IMR-90 (cell line): ENCODE data around the gene ZNF442. TPM values are rescaled to one million over a fixed set of nuclear protein-coding genes. Genes with fewer than 3 reads are reported as not detected.

ENCODE experiments used
- ATAC-seq: fragments of 200-7000 bp; cut with Tn5 transposase; 2 replicates; pipeline ENCODE4 v1.9.1; 2020; ENCODE audit warnings: low read depth, mild to moderate bottlenecking, moderate library complexity
- BruUV-seq: library from RNA; stranded (reverse); fragments of 400-500 nt; replicated peaks from 2 replicates; lab custom pipeline; 2021; lab: Mats Ljungman, UMichigan
- CTCF ChIA-PET: fragments of 300-600 bp; formaldehyde crosslinking; extraction: SDS; loops from one replicate; lab custom pipeline; 2021; ENCODE audit warnings: antibody characterized with exemption; lab: Yijun Ruan, JAX
- POLR2A ChIA-PET: fragments of 300-600 bp; sonication (Branson Sonifier 250); formaldehyde crosslinking; loops from one replicate; lab custom pipeline; 2022; ENCODE audit warnings: antibody characterized with exemption; ENCODE audit not compliant: unreplicated experiment; lab: Charles Lee
- DNase-seq: peaks from one replicate; pipeline ENCODE4 v3.0.0; 2013
- H2AFZ ChIP-seq: replicated peaks from 2 replicates; pipeline ENCODE3; 2013; ENCODE audit warnings: low read length, mild to moderate bottlenecking; ENCODE audit not compliant: poor library complexity
- H2AK5ac ChIP-seq: 2 replicates; pipeline ENCODE4 v1.6.1; 2013; ENCODE audit warnings: low read depth, low read length, inconsistent platforms
- H2AK9ac ChIP-seq: replicated peaks from 2 replicates; pipeline ENCODE3; 2013; ENCODE audit warnings: mild to moderate bottlenecking, low read depth, low read length, moderate library complexity; ENCODE audit not compliant: poor library complexity
- H2BK120ac ChIP-seq: 2 replicates; pipeline ENCODE4 v1.6.1; 2013; ENCODE audit warnings: low read depth, low read length, inconsistent platforms
- H2BK15ac ChIP-seq: 3 replicates; pipeline ENCODE4 v1.6.1; 2013; ENCODE audit warnings: low read depth, low read length, inconsistent platforms
- H2BK20ac ChIP-seq: 2 replicates; pipeline ENCODE4 v1.6.1; 2013; ENCODE audit warnings: low read depth, mild to moderate bottlenecking, inconsistent platforms, low read length, moderate library complexity
- H2BK5ac ChIP-seq: 2 replicates; pipeline ENCODE4 v1.6.1; 2013; ENCODE audit warnings: mild to moderate bottlenecking, low read depth, low read length, inconsistent platforms; ENCODE audit not compliant: poor library complexity, severe bottlenecking
- H3K14ac ChIP-seq: replicated peaks from 2 replicates; pipeline ENCODE4 v1.6.1; 2013; ENCODE audit warnings: low read depth, low read length, inconsistent platforms
- H3K18ac ChIP-seq: 2 replicates; pipeline ENCODE4 v1.6.1; 2013; ENCODE audit warnings: low read depth, low read length, control low read depth
- H3K23ac ChIP-seq: 2 replicates; pipeline ENCODE4 v1.6.1; 2013; ENCODE audit warnings: low read depth, low read length, inconsistent platforms
- H3K27ac ChIP-seq: 2 replicates; pipeline ENCODE4 v1.5.1; 2013; ENCODE audit warnings: mild to moderate bottlenecking, control low read depth, low read length; ENCODE audit not compliant: insufficient read depth
- H3K27me3 ChIP-seq: 2 replicates; pipeline ENCODE4 v1.6.1; 2013; ENCODE audit warnings: low read length; ENCODE audit not compliant: control insufficient read depth, insufficient read depth
- H3K36me3 ChIP-seq: 2 replicates; pipeline ENCODE4 v1.6.1; 2013; ENCODE audit warnings: low read length, mixed read lengths; ENCODE audit not compliant: control insufficient read depth, insufficient read depth
- H3K4ac ChIP-seq: 2 replicates; pipeline ENCODE4 v1.6.1; 2013; ENCODE audit warnings: low read depth, low read length, inconsistent platforms
- H3K4me1 ChIP-seq: 2 replicates; pipeline ENCODE4 v1.6.1; 2013; ENCODE audit warnings: low read length, mixed read lengths; ENCODE audit not compliant: control insufficient read depth, insufficient read depth
- H3K4me2 ChIP-seq: 2 replicates; pipeline ENCODE4 v1.6.1; 2013; ENCODE audit warnings: low read depth, mild to moderate bottlenecking, control low read depth, low read length, moderate library complexity
- H3K4me3 ChIP-seq: 2 replicates; pipeline ENCODE4 v1.5.1; 2013; ENCODE audit warnings: low read depth, mild to moderate bottlenecking, control low read depth, low read length, moderate library complexity; ENCODE audit not compliant: insufficient read depth
- H3K56ac ChIP-seq: 2 replicates; pipeline ENCODE4 v1.6.1; 2013; ENCODE audit warnings: low read length, inconsistent platforms; ENCODE audit not compliant: insufficient read depth; ENCODE audit errors: extremely low read depth
- H3K79me1 ChIP-seq, 2 experiments: 2 replicates each; pipeline ENCODE4 v1.6.1; 2013; ENCODE audit warnings: low read length in 2 of 2, inconsistent platforms in 1 of 2, low read depth in 1 of 2
- H3K9ac ChIP-seq: 2 replicates; pipeline ENCODE4 v1.6.1; 2013; ENCODE audit warnings: low read depth, low read length, control low read depth
- H3K9me1 ChIP-seq: 2 replicates; pipeline ENCODE4 v1.6.1; 2013; ENCODE audit warnings: low read length, inconsistent platforms; ENCODE audit not compliant: insufficient read depth
- H3K9me3 ChIP-seq: 2 replicates; pipeline ENCODE4 v1.6.1; 2013; ENCODE audit warnings: low read length; ENCODE audit not compliant: control insufficient read depth, insufficient read depth
- H4K20me1 ChIP-seq: 2 replicates; pipeline ENCODE4 v1.6.1; 2013; ENCODE audit warnings: low read length, inconsistent platforms; ENCODE audit not compliant: insufficient read depth
- H4K5ac ChIP-seq: 2 replicates; pipeline ENCODE4 v1.6.1; 2013; ENCODE audit warnings: mild to moderate bottlenecking, low read depth, low read length, control low read depth
- H4K8ac ChIP-seq, 2 experiments: 2 replicates each; pipeline ENCODE4 v1.6.1; 2013; ENCODE audit warnings: low read depth in 2 of 2, low read length in 2 of 2, control low read depth in 1 of 2, inconsistent platforms in 1 of 2
- H4K91ac ChIP-seq: 2 replicates; pipeline ENCODE4 v1.6.1; 2013; ENCODE audit warnings: low read depth, low read length, inconsistent platforms; ENCODE audit not compliant: insufficient read depth
- BHLHE40 ChIP-seq: fragments of 150-350 bp; IDR thresholded peaks from 2 replicates; pipeline ENCODE4 v1.6.1; 2016; ENCODE audit warnings: mild to moderate bottlenecking, low read depth, low read length
- CHD1 ChIP-seq: IDR thresholded peaks from 2 replicates; pipeline ENCODE4 v1.6.1; 2012; ENCODE audit warnings: low read depth, low read length, improper control_type of control experiment
- ELK1 ChIP-seq: fragments of 150-350 bp; IDR thresholded peaks from 2 replicates; pipeline ENCODE4 v1.6.1; 2016; ENCODE audit warnings: low read depth, mild to moderate bottlenecking, low read length, moderate library complexity, borderline replicate concordance
- FOS ChIP-seq: fragments of 150-350 bp; IDR thresholded peaks from 2 replicates; pipeline ENCODE4 v1.6.1; 2016; ENCODE audit warnings: low read depth, low read length
- MAFK ChIP-seq: IDR thresholded peaks from 2 replicates; pipeline ENCODE4 v1.6.1; 2012; ENCODE audit warnings: low read depth, low read length, improper control_type of control experiment
- MAZ ChIP-seq: IDR thresholded peaks from 2 replicates; pipeline ENCODE4 v1.6.1; 2012; ENCODE audit warnings: low read depth, mild to moderate bottlenecking, low read length, improper control_type of control experiment, moderate library complexity, borderline replicate concordance
- MXI1 ChIP-seq: IDR thresholded peaks from 2 replicates; pipeline ENCODE4 v1.6.1; 2012; ENCODE audit warnings: low read depth, mild to moderate bottlenecking, low read length, moderate library complexity, borderline replicate concordance
- NFE2L2 ChIP-seq: fragments of 150-350 bp; IDR thresholded peaks from 2 replicates; pipeline ENCODE4 v1.6.1; 2016; ENCODE audit warnings: low read depth, mild to moderate bottlenecking, low read length
- POLR2A ChIP-seq: IDR thresholded peaks from 2 replicates; pipeline ENCODE4 v1.6.1; 2012; ENCODE audit warnings: mild to moderate bottlenecking, low read depth, low read length
- RAD21 ChIP-seq: IDR thresholded peaks from 2 replicates; pipeline ENCODE4 v1.6.1; 2012; ENCODE audit warnings: low read length, improper control_type of control experiment
- RCOR1 ChIP-seq: IDR thresholded peaks from 2 replicates; pipeline ENCODE4 v1.6.1; 2012; ENCODE audit warnings: mild to moderate bottlenecking, low read length, improper control_type of control experiment; ENCODE audit not compliant: insufficient replicate concordance
- RFX5 ChIP-seq: IDR thresholded peaks from 2 replicates; pipeline ENCODE4 v1.8.0; 2012; ENCODE audit warnings: low read depth, mild to moderate bottlenecking, low read length, moderate library complexity
- SMC3 ChIP-seq: fragments of 150-350 bp; IDR thresholded peaks from 2 replicates; pipeline ENCODE4 v1.6.1; 2016; ENCODE audit warnings: low read depth, mild to moderate bottlenecking, antibody characterized with exemption, low read length, moderate library complexity
- USF2 ChIP-seq: fragments of 150-350 bp; IDR thresholded peaks from 2 replicates; pipeline ENCODE4 v1.6.1; 2017; ENCODE audit warnings: mild to moderate bottlenecking, antibody characterized with exemption, low read length, low read depth
- WGBS, 2 experiments: methylation state at CpG; one replicate each; pipeline versions ENCODE4 v1.1.5 to v1.1.7; 2013; ENCODE audit warnings: missing lambda C conversion rate in 2 of 2; ENCODE audit not compliant: insufficient read length in 1 of 2; ENCODE audit errors: extremely low coverage in 2 of 2; 5-methylcytosine and 5-hydroxymethylcytosine counted together
- dilution Hi-C: fragments of 300-500 bp; cut with HindIII; formaldehyde crosslinking; loops from one replicate; pipeline ENCODE4 v1.14.3; 2018; ENCODE audit warnings: low sequenced_read_pairs; ENCODE audit not compliant: unreplicated experiment
- in situ Hi-C: fragments of 300-500 bp; cut with MboI; formaldehyde crosslinking; loops from 3 replicates; pipeline ENCODE4 v1.14.3; 2019; ENCODE audit warnings: low sequenced_read_pairs, inconsistent platforms, mixed read lengths
- intact Hi-C: fragments of 100-400 bp; cut with micrococcal nuclease; formaldehyde crosslinking; loops from 2 replicates; pipeline ENCODE4 v1.10.0; 2022
- polyA plus RNA-seq, 3 experiments: library from polyadenylated mRNA; depleted of rRNA; stranded (reverse); fragments of >200 nt; gene quantifications; 2 replicates each; pipeline ENCODE4 v1.2.3, GENCODE V29; 2012; ENCODE audit warnings: low replicate concordance in 1 of 3
- total RNA-seq: library from RNA; depleted of rRNA; stranded (reverse); fragments of >200 nt; gene quantifications from 2 replicates; pipeline ENCODE4 v1.2.3, GENCODE V29; 2012
- TF ChIP-seq, protein P1 (sequence below): conservative IDR thresholded peaks from 2 replicates; pipeline ENCODE4 v1.5.1; 2012; ENCODE audit warnings: mild to moderate bottlenecking, low read depth, low read length, improper control_type of control experiment

Gene ZNF442
- total and polyA plus RNA-seq, 2 of the 4 experiments (the other 2 are of a cell fraction), result 0.58 to 3.6 TPM

GRCh38 chr19:12411893-12412292, 46.4 kb upstream of the ZNF442 start:
- Histone ChIP-seq H2AK9ac (no peak overlapping the region), H2BK5ac (no peak overlapping the region), H3K27ac (no peak overlapping the region), H3K4me3 (no peak overlapping the region), H3K27me3 (no peaks in the 10 kb centered on the region), H3K9me1 (no peaks in the 10 kb centered on the region), H3K4ac (no peak overlapping the region), H3K4me2 (no peak overlapping the region), H3K79me1 (no peaks in the 10 kb centered on the region), H4K8ac (no peak overlapping the region), H3K23ac (no peak overlapping the region), H3K9me3 (peaks cover 10% of the 10 kb centered on the region), H2AFZ (no peak overlapping the region), H4K5ac (no peak overlapping the region), H4K20me1 (no peaks in the 10 kb centered on the region), H3K18ac (no peak overlapping the region), H3K14ac (no peak overlapping the region), H4K91ac (no peak overlapping the region), H3K9ac (no peak overlapping the region), H3K36me3 (no peaks in the 10 kb centered on the region), H3K4me1 (no peaks in the 10 kb centered on the region), H2BK20ac (no peak overlapping the region), H2BK15ac (no peak overlapping the region), H2BK120ac (no peak overlapping the region), H3K56ac (no peak overlapping the region), H2AK5ac (no peak overlapping the region)
- 100% methylated on average over 1 of the region's 2 CpGs; no CpG with 5 or more reads in 1 of the 2 experiments for WGBS, 2 experiments
- TF ChIP-seq USF2 (no peak), BHLHE40 (no peak), RFX5 (no peak), RAD21 (no peak), MAFK (no peak), FOS (no peak), NFE2L2 (no peak), CHD1 (no peak), ELK1 (no peak), POLR2A (no peak), RCOR1 (no peak), SMC3 (no peak), MAZ (no peak), MXI1 (no peak)
- TF ChIP-seq, protein P1, sequence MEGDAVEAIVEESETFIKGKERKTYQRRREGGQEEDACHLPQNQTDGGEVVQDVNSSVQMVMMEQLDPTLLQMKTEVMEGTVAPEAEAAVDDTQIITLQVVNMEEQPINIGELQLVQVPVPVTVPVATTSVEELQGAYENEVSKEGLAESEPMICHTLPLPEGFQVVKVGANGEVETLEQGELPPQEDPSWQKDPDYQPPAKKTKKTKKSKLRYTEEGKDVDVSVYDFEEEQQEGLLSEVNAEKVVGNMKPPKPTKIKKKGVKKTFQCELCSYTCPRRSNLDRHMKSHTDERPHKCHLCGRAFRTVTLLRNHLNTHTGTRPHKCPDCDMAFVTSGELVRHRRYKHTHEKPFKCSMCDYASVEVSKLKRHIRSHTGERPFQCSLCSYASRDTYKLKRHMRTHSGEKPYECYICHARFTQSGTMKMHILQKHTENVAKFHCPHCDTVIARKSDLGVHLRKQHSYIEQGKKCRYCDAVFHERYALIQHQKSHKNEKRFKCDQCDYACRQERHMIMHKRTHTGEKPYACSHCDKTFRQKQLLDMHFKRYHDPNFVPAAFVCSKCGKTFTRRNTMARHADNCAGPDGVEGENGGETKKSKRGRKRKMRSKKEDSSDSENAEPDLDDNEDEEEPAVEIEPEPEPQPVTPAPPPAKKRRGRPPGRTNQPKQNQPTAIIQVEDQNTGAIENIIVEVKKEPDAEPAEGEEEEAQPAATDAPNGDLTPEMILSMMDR, result no peak
- in situ Hi-C loops (no loop called here), intact Hi-C loops (no loop called here), dilution Hi-C loops (no loop called here)
- no peak for ATAC-seq
- POLR2A ChIA-PET, result no interaction called here
- DNase-seq, result no peak
- no TSS peak for BruUV-seq
- CTCF ChIA-PET, result no interaction called here
